K562 (cell line): ENCODE data around the gene RPS27. TPM values are rescaled to one million over a fixed set of nuclear protein-coding genes. Genes with fewer than 3 reads are reported as not detected.

ENCODE experiments used
- ARID1B ChIP-seq: fragments of 450-650 bp; IDR thresholded peaks from 2 replicates; pipeline ENCODE4 v1.6.1; 2016; ENCODE audit warnings: antibody characterized with exemption, mild to moderate bottlenecking, inconsistent platforms
- BMI1 ChIP-seq: fragments of 150-350 bp; IDR thresholded peaks from 2 replicates; pipeline ENCODE4 v1.6.1; 2014; ENCODE audit warnings: low read length
- CHD1 ChIP-seq: fragments of 200-600 bp; sonication (generic); IDR thresholded peaks from one replicate; pipeline ENCODE4 v1.6.1; 2012; ENCODE audit warnings: mild to moderate bottlenecking, moderate library complexity, low read length, inconsistent platforms
- HNRNPH1 ChIP-seq: fragments of 200-400 bp; formaldehyde crosslinking; optimal IDR thresholded peaks from 2 replicates; pipeline ENCODE3; 2017; ENCODE audit warnings: low read depth, mild to moderate bottlenecking, low read length, moderate library complexity
- ZFP30 ChIP-seq: fragments of 250-450 bp; sonication (Bioruptor Pico); IDR thresholded peaks from 2 replicates; pipeline ENCODE4 v1.8.0; 2022; ENCODE audit warnings: moderate library complexity, mild to moderate bottlenecking, inconsistent platforms, borderline replicate concordance
- ZNF431 ChIP-seq: sonication (generic); formaldehyde crosslinking; IDR thresholded peaks from 2 replicates; pipeline ENCODE4 v1.8.0; 2022; ENCODE audit warnings: mild to moderate bottlenecking, missing genetic modification reagents
- ZNF444 ChIP-seq: fragments of 250-450 bp; sonication (Bioruptor Pico); IDR thresholded peaks from 2 replicates; pipeline ENCODE4 v1.4.0; 2020; ENCODE audit warnings: mild to moderate bottlenecking, moderate library complexity
- polyA plus RNA-seq, 8 experiments: library from polyadenylated mRNA; depleted of rRNA in 4 of 8; stranded (reverse) in 5 of 8; unstranded in 3 of 8; fragments of >200 nt; fragmentation: Nextera tagmentation in 2 of 8; fragmentation: Illumina TruSeq in 1 of 8; extraction: Ambion mirVana in 2 of 8; extraction: Trizol in 1 of 8; gene quantifications; 2 replicates each; pipeline versions ENCODE4 v1.2.1 to v1.2.3, GENCODE V29; 2011 to 2014; ENCODE audit warnings: inconsistent platforms in 1 of 8, missing spikeins in 1 of 8
- total RNA-seq, 7 experiments: library from RNA; depleted of rRNA in 6 of 7; stranded (reverse); fragments of >200 nt in 6 of 7; fragmentation: Illumina TruSeq in 2 of 7; extraction: Trizol in 2 of 7; gene quantifications; 2 replicates each; pipeline versions ENCODE4 v1.2.1 to v1.2.3, GENCODE V29; 2011 to 2021; ENCODE audit warnings: low replicate concordance in 1 of 7
- TF ChIP-seq, protein P1 (sequence below), 2 experiments: fragments of 450-650 bp; IDR thresholded peaks; 2 replicates each; pipeline ENCODE4 v1.6.1; 2018; ENCODE audit warnings: mild to moderate bottlenecking in 2 of 2, low read depth in 1 of 2; ENCODE audit not compliant: partially characterized antibody in 2 of 2
- TF ChIP-seq, protein P2 (sequence below): fragments of 250-450 bp; sonication (Bioruptor Pico); IDR thresholded peaks from 2 replicates; pipeline ENCODE4 v1.8.0; 2022; ENCODE audit warnings: moderate library complexity, mild to moderate bottlenecking, inconsistent platforms

Gene RPS27
- total and polyA plus RNA-seq, 9 of the 15 experiments (the other 6 are each of a cell fraction or from before 2014, with no cell fraction given): 2,091 to 9,377 (median 6,706) TPM

DNA sequence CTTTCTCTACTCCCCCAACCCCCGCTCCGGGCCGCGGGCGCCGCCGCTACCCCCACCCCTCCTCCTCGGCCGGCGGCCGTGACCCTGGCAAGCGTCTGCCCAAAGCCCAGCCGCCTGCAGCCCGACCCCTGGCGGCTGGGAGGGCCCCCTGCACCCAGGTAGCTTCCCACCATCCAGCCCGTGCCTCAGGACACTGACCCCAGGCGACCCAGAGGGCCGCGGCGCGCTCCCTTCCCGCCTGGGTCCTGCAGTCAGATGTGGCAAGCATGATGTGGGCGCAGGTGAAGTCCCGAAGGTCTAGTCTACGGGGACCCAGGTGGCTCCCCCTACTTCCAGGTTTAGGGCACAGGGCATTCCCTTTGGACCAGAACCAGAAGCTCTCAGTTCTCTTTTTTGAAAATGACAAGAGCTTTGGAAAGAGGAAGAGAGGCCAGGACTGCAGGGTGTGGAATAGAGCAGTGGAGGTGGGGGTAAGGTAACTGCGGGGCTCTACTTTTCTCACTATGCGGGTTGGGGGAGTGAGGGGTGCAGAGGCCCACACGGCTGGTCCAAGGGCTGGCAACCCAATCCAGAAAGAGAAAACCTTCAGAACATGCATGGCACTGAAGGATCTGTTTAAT lies 43.8 kb upstream of the RPS27 start, which contains the start of gene DENND4B (continued):
- TF ChIP-seq ZNF431 (CRISPR knock-in tag) (no peak), ARID1B (0 out of 2 replicates have a peak, but pooled peaks have one; percentile 20), HNRNPH1 (no peak), CHD1 (no peak), ZNF444 (CRISPR knock-in tag) (no peak), BMI1 (no peak), ZFP30 (no peak)
- TF ChIP-seq, protein P1, sequence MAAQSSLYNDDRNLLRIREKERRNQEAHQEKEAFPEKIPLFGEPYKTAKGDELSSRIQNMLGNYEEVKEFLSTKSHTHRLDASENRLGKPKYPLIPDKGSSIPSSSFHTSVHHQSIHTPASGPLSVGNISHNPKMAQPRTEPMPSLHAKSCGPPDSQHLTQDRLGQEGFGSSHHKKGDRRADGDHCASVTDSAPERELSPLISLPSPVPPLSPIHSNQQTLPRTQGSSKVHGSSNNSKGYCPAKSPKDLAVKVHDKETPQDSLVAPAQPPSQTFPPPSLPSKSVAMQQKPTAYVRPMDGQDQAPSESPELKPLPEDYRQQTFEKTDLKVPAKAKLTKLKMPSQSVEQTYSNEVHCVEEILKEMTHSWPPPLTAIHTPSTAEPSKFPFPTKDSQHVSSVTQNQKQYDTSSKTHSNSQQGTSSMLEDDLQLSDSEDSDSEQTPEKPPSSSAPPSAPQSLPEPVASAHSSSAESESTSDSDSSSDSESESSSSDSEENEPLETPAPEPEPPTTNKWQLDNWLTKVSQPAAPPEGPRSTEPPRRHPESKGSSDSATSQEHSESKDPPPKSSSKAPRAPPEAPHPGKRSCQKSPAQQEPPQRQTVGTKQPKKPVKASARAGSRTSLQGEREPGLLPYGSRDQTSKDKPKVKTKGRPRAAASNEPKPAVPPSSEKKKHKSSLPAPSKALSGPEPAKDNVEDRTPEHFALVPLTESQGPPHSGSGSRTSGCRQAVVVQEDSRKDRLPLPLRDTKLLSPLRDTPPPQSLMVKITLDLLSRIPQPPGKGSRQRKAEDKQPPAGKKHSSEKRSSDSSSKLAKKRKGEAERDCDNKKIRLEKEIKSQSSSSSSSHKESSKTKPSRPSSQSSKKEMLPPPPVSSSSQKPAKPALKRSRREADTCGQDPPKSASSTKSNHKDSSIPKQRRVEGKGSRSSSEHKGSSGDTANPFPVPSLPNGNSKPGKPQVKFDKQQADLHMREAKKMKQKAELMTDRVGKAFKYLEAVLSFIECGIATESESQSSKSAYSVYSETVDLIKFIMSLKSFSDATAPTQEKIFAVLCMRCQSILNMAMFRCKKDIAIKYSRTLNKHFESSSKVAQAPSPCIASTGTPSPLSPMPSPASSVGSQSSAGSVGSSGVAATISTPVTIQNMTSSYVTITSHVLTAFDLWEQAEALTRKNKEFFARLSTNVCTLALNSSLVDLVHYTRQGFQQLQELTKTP (IDR thresholded peaks at IDR 0.05; ENCODE audit: low read depth in 1 of 2, partially characterized antibody in 2 of 2): peak in 1 of 2 experiments; percentile 22
- TF ChIP-seq, protein P2, sequence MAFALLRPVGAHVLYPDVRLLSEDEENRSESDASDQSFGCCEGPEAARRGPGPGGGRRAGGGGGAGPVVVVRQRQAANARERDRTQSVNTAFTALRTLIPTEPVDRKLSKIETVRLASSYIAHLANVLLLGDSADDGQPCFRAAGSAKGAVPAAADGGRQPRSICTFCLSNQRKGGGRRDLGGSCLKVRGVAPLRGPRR: no peak
